22Rv1 (cell line): Measurements from ENCODE around the gene ZBTB18.

Experiments used
- H3K27ac ChIP-seq: fragments of 450-650 bp; 2 replicates; pipeline ENCODE4 v1.5.1; 2017
- ZFX ChIP-seq: fragments of 450-650 bp; IDR thresholded peaks from 2 replicates; pipeline ENCODE4 v1.6.1; 2017; ENCODE audit warnings: antibody characterized with exemption, borderline replicate concordance
- TF ChIP-seq, protein P1 (sequence below): fragments of 450-650 bp; IDR thresholded peaks from 2 replicates; pipeline ENCODE4 v1.5.1; 2017; ENCODE audit warnings: mild to moderate bottlenecking

Gene ZBTB18

DNA sequence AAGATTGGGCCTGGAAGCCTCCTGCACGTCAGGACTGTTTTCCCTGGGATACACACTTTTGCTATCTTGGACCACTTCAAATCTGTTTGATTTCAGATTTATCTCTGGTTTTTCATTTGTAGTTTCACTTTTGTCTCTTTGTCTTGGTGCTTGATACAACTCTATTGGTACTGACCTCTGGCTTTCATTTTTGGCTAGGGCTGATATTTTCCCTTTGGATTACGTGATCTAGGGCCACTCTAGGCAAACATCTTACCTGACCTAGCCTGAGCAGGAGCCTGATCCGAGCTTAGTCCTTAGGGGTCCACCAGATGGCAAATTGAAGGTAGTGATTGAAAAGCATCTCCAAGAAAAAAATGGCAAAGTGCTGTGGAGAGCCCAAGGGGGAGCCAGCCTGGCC is 39.6 kb downstream of the ZBTB18 start:
- no peak for TF ChIP-seq ZFX
- TF ChIP-seq, protein P1, sequence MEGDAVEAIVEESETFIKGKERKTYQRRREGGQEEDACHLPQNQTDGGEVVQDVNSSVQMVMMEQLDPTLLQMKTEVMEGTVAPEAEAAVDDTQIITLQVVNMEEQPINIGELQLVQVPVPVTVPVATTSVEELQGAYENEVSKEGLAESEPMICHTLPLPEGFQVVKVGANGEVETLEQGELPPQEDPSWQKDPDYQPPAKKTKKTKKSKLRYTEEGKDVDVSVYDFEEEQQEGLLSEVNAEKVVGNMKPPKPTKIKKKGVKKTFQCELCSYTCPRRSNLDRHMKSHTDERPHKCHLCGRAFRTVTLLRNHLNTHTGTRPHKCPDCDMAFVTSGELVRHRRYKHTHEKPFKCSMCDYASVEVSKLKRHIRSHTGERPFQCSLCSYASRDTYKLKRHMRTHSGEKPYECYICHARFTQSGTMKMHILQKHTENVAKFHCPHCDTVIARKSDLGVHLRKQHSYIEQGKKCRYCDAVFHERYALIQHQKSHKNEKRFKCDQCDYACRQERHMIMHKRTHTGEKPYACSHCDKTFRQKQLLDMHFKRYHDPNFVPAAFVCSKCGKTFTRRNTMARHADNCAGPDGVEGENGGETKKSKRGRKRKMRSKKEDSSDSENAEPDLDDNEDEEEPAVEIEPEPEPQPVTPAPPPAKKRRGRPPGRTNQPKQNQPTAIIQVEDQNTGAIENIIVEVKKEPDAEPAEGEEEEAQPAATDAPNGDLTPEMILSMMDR, result no peak
- H3K27ac ChIP-seq, result no peak overlapping the region

DNA sequence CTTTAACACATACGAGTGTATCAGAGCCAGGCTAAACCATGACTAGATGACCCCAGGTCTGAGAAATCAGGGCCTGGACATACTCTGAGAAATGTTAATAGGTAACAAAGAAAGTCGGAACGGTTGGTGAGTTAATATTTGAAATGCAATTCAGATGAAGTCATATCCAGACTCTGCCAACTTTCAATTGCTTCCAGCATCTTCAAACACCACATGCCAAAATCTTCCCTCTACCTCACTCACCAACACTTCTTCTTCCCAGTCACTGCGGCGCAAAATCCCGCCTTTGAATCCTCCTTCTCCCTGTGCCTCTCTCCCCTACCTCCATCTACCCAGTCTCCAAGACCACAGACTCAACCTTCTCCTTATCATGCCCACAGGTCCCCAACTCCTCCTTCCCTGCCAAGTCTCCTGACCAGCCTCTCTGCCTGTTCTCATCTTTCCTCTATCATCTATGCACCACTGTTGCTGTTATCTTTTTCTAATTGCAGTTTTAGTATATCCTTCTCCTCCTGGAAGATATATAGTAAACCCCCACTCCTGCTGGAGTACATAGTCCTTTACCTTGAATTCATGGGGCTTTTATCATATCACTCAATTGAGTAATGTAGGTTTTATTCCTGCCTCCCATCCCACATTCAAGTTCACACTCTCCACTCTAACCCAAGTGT is 41.3 kb downstream of the ZBTB18 start:
- TF ChIP-seq ZFX, result no peak
- TF ChIP-seq, protein P1, result no peak
- no peak overlapping the region for H3K27ac ChIP-seq

DNA sequence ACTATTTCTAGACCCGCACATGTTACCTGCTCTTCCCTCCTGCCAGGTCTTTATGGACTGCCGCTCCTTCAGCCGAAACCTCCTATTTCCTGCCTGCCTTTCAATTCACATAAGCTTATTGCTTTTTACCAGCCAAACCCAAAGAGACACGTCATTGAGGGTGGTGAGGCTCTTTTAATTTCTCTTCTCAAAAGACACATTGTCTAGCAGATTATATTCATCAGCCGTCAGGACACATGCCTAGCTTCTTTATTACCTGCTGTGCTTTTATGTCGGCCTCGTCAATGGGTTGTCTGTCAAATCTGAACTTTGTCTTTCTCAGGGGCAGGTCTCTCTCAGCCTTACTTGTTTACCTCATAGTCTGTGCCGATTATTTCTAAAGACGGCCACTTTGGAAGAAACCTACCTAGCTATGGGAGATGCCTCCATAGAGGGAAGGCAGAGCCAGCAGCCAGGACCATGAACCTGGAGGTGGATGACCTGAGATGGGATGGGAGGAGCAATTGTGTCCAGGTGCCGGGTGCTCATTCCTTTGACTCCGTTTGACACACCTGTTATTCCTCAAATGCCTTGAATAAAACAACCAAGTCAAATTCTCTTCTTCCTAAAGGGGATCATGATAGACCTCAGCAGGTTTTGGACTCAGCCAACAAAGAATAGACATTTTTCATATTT is 42.0 kb downstream of the ZBTB18 start:
- no peak overlapping the region for H3K27ac ChIP-seq

GRCh38 chr1:244094880-244095528 is 43.9 kb downstream of the ZBTB18 start:
- TF ChIP-seq, protein P1, result no peak
- TF ChIP-seq ZFX, result no peak

More for the DNA sequence above, 42.0 kb downstream of the ZBTB18 start:
- no peak for TF ChIP-seq ZFX
- TF ChIP-seq, protein P1, result no peak

DNA sequence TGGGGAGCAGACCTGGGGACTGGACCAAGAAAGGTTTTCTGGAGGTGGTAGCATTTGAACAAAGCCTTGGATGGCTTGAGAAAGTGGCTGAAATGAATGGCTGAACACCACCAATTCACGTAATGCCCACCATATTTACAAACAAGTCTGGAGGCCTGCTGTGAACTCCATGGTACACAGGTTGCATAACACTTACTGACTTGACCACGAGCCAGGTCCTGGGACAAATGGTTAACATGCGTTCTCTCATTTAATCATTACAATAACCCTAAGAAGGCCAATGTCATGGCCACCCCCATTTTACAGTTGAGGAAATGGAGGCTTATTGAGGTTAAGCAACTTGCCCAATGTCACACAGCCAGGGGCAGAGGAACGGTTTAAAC is 44.4 kb downstream of the ZBTB18 start:
- no peak for TF ChIP-seq ZFX
- TF ChIP-seq, protein P1, result no peak
- H3K27ac ChIP-seq, result no peak overlapping the region

More at GRCh38 chr1:244094880-244095528, 43.9 kb downstream of the ZBTB18 start:
- no peak overlapping the region for H3K27ac ChIP-seq

DNA sequence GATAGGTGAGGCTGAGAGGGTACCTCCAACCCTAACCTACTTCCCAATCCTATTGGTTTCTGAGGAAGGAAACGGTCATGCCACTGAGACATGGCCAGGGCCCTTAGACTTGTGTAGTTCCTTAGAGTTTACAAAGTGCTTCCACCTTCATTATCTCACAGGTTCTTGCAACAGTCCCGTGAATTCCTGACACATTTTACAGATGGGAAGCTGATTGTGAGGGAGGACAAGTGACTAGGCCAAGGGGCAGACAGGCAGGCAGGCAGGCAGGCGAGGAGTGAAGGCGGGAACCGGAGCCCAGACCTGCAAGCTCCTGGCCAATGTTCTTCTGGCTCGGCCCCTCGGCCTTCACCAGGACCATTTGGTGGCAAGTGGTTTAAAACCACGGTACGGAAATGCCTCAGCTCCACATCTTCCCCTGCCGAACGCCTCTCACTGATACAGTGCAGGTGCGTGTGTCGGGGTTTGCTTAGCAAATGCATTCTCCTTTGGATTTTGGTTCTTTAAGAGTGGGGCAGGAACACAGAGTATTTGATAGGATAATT is 45.1 kb downstream of the ZBTB18 start:
- H3K27ac ChIP-seq, result no peak overlapping the region
- TF ChIP-seq, protein P1, result no peak
- TF ChIP-seq ZFX, result no peak

DNA sequence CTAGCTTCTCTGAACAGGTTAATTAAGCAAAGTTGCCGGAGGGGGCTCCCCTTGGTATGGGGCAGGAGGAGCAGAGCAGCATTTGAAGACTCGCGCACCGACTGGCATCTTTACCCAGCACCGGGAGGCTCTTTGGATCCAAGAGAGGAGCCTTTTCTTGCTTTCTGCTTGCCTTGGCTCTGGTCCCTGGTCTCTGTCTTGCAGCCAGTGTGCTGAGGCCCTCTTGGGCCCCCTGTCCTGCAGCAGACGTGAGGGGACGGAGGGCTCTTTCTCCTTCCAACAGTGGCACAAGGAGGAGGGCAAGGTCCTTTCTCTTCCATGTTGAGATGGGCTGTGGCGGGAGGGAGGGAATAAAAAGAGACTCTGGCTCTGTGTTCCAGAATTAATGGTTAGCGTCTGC is 45.6 kb downstream of the ZBTB18 start:
- TF ChIP-seq, protein P1, result no peak
- no peak for TF ChIP-seq ZFX
- no peak overlapping the region for H3K27ac ChIP-seq
